Measurements from ENCODE around the gene CLDN12. TPM values are rescaled to one million over a fixed set of nuclear protein-coding genes. Genes with fewer than 3 reads are reported as not detected.

The CLDN12 gene
- 21.7 and 22.9 TPM in 2 replicates for total RNA-seq

DNA sequence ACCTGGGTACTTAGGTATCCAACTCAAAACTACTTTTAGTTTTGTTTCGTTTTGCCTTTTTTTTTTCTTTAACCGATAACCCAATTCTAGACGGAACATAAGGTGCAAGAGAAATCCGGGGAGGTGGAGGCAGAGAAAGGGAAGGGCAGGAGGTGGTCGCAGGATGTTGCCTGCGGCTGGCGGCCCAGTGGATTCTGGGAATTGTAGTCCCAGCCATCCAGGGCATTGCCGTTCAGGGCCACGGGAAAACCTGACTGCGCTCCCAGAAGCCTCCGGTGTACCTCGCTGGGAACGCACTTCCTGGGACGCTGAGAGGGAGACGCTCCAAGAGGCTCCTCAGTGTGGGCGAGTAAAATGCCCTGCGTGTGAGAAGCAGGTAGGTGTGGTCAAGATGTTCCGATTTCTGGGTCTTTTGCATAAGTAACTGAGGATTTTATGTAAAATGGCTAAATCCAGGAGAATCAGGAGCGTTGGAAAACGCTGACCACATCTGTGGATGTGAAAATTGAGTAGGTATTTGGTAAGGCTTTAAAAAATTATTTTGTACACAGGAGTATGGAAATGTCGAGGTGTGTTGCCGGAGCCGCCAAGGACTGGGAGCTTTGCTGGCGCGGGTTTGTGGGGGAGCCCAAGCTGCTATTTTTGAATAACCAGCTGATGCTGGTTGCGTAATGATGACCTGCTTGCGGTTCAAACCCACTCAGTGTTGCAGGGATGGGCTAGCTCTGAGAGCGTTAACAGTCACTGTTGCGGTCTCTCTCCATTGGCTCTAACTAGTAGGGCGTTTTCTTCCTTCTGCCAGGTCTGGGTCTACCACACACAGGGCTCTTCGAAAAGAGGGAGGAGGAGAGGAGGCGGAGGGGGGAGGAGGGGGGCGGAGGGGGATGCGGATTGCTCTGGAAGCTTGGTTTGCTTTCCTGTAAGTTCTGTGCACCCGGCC, at the start of gene CLDN12:
Gene CLDN12, plus strand, starts transcription at position 288 of the 940 bp plus-strand sequence. CDS start 9,216 bp downstream, outside the sequence.

Other genes with a start within 250 kb of the CLDN12 start
- gene STEAP1, start 249.0 kb upstream of the CLDN12 start, total RNA-seq = 25.9 and 30.1 TPM in 2 replicates
- gene STEAP2, start 191.7 kb upstream of the CLDN12 start, total RNA-seq = 5.8 and 19.6 TPM in 2 replicates
- 1.3 and 3.5 TPM in 2 replicates for gene CFAP69, start 158.3 kb upstream of the CLDN12 start, total RNA-seq
- gene FAM237B, start 82.2 kb upstream of the CLDN12 start, total RNA-seq = not detected in 2 replicates
- 6.1 and 6.2 TPM in 2 replicates for gene GTPBP10, start 56.7 kb upstream of the CLDN12 start, total RNA-seq
- gene PTTG1IP2, start 66.2 kb downstream of the CLDN12 start, total RNA-seq = not detected in 2 replicates
- gene CDK14, start 192.9 kb downstream of the CLDN12 start, total RNA-seq = 26.3 and 26.9 TPM in 2 replicates

Measured in epithelial cell of alveolus of lung (primary cell).